Right renal pelvis (tissue), 4 donors: ENCODE results near the gene SEC16B. TPM values are rescaled to one million over a fixed set of nuclear protein-coding genes. Genes with fewer than 3 reads are reported as not detected.
A peak's percentile ranks its signal among the peaks of the same experiment; 100 is the strongest.
"Not testable (repeated sequence)": the region's sequence is repeated elsewhere in the genome, so short reads cannot be mapped to it uniquely, and the experiment has no call there.

Experiments
- DNase-seq, 4 donors: peaks; one replicate each; pipeline ENCODE4 v3.0.0-alpha.2; 2013; ENCODE audit warnings: low read depth in 4 of 4, low spot score in 3 of 4, missing footprints in 1 of 4
- polyA plus RNA-seq, 4 donors: library from polyadenylated mRNA; unstranded; fragments of 120-200 nt; gene quantifications; one replicate each; pipeline ENCODE4 v1.2.1, GENCODE V29; 2013; ENCODE audit not compliant: insufficient read length in 4 of 4

Gene SEC16B
- 1 to 10 TPM; 3.5 to 5.4 (median 4.2) TPM for polyA plus RNA-seq

GRCh38 chr1:177969825-177970371 is at the start of gene SEC16B:
TSS of gene SEC16B (minus strand) at chr1:177970058. CDS start at chr1:177967981, 2,077 bp downstream.
- no peak for DNase-seq

- DNase-seq, result no peak
Measured at GRCh38 chr1:178019622-178020021, 49.8 kb upstream of the SEC16B start.

GRCh38 chr1:178019208-178019607 is 49.4 kb upstream of the SEC16B start:
- DNase-seq, result no peak

GRCh38 chr1:178017517-178017916 is 47.7 kb upstream of the SEC16B start:
- no peak for DNase-seq

- no peak for DNase-seq
Measured at GRCh38 chr1:178011864-178012503, 42.1 kb upstream of the SEC16B start.

- DNase-seq, result no peak
Measured at GRCh38 chr1:178011465-178011828, 41.6 kb upstream of the SEC16B start.

- no peak for DNase-seq
Measured at GRCh38 chr1:178010674-178011464, 41.0 kb upstream of the SEC16B start.

- no peak for DNase-seq
Measured at GRCh38 chr1:178006043-178006442, 36.2 kb upstream of the SEC16B start.

- DNase-seq, result no peak
Measured at GRCh38 chr1:178005450-178005849, 35.6 kb upstream of the SEC16B start.

- no peak for DNase-seq
Measured at GRCh38 chr1:178004926-178005391, 35.1 kb upstream of the SEC16B start.

- DNase-seq, result no peak
Measured at GRCh38 chr1:177998696-177999631, 29.1 kb upstream of the SEC16B start.

GRCh38 chr1:177996957-177997356 is 27.1 kb upstream of the SEC16B start:
- no peak for DNase-seq

GRCh38 chr1:177995369-177995768 is 25.5 kb upstream of the SEC16B start:
- DNase-seq, result no peak

GRCh38 chr1:177986281-177986680 is 16.4 kb upstream of the SEC16B start:
- not testable (repeated sequence) for DNase-seq

- no peak for DNase-seq
Measured at GRCh38 chr1:177984761-177985160, 14.9 kb upstream of the SEC16B start.

GRCh38 chr1:177984136-177984525 is 14.3 kb upstream of the SEC16B start:
- DNase-seq, result peak; percentile 41 to 57 (median 52)

GRCh38 chr1:177983482-177984135 is 13.8 kb upstream of the SEC16B start:
- peak in 1 of 4 donors; percentile 2 for DNase-seq

- no peak for DNase-seq
Measured at GRCh38 chr1:177983077-177983476, 13.2 kb upstream of the SEC16B start.

GRCh38 chr1:177981200-177981599 is 11.3 kb upstream of the SEC16B start:
- DNase-seq, result no peak

- DNase-seq, result no peak
Measured at GRCh38 chr1:177979272-177979671, 9.4 kb upstream of the SEC16B start.
